GM21737 (cell line): Measurements from ENCODE around the gene CACNA1B.
"Not testable (repeated sequence)": the region's sequence is repeated elsewhere in the genome, so short reads cannot be mapped to it uniquely, and the experiment has no call there.

ENCODE experiments used
- ATAC-seq: cut with Tn5 transposase; IDR thresholded peaks from one replicate; pipeline ENCODE4 v1.9.1; 2021; ENCODE audit warnings: mild to moderate bottlenecking, moderate library complexity; ENCODE audit not compliant: unreplicated experiment

The CACNA1B gene

DNA sequence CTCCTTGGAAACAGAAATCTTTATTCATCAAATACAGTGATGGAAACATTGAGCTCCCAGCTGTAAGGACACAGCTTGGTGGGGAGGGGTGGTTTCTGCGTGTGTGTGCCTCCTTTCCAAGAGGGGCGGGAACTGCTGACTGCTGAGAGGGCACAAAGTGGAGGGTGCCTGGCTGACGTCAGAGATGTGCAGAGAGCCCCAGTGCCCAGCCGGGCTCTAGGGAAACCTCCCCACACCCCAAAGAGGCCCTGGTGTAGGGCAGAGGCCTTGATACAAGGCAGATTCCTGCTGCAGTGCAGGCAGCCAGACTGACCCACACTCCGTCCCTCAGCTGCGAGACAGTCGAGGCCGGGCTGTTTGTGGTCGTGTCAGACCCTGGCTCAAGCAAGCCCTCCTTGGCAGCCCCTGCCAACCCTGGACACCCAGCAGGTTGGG lies 191.0 kb downstream of the CACNA1B start:
- ATAC-seq: no peak

GRCh38 chr9:138069731-138070456 lies 192.3 kb downstream of the CACNA1B start:
- no peak for ATAC-seq

- ATAC-seq: no peak
Measured at GRCh38 chr9:138070815-138071214, 193.2 kb downstream of the CACNA1B start.

GRCh38 chr9:138071292-138071691 lies 193.7 kb downstream of the CACNA1B start:
- ATAC-seq: no peak

GRCh38 chr9:138071731-138072130 lies 194.1 kb downstream of the CACNA1B start:
- ATAC-seq: no peak

- ATAC-seq: no peak
Measured at GRCh38 chr9:138072161-138072842, 194.7 kb downstream of the CACNA1B start.

GRCh38 chr9:138072897-138073296 lies 195.3 kb downstream of the CACNA1B start:
- ATAC-seq: no peak

- no peak for ATAC-seq
Measured at GRCh38 chr9:138073408-138073807, 195.8 kb downstream of the CACNA1B start.

DNA sequence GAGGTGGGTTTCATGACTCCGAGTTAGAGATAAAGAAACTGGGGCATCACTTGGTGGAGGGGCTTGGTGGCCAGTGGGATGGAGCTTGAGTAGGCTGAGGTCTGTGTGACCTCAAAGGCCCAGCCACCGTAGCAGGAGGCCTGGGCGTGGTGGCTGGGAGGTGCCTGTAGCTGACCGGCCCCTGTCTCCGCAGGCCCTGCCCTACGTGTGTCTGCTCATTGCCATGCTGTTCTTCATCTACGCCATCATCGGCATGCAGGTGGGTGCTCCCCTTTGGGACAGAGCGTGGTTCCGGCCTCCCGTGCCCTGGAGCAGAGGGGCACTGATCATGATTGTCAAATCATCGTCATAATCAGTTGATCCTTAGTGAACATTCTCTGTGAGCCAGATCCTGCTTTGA lies 196.2 kb downstream of the CACNA1B start:
- ATAC-seq: no peak

- no peak for ATAC-seq
Measured at GRCh38 chr9:138074516-138074915, 196.9 kb downstream of the CACNA1B start.

DNA sequence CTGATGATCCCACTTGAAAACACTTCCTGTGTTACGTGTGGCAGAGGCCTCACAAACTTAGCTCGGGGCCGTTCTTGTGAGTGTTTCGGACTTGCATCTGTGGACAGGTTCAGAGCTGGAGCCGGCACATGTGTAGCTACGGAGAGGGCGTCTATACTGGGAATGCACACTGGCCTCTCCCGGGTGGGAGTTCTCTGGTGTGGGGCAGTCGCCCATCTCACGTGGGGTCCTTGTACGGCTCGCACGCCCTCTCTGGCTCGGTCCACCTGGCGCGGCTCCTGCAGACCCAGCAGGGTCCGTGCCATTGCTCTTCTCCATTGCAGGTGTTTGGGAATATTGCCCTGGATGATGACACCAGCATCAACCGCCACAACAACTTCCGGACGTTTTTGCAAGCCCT lies 197.9 kb downstream of the CACNA1B start:
- ATAC-seq: no peak

GRCh38 chr9:138075961-138076649 lies 198.5 kb downstream of the CACNA1B start:
- ATAC-seq: no peak

GRCh38 chr9:138076650-138077009 lies 199.0 kb downstream of the CACNA1B start:
- ATAC-seq: no peak

DNA sequence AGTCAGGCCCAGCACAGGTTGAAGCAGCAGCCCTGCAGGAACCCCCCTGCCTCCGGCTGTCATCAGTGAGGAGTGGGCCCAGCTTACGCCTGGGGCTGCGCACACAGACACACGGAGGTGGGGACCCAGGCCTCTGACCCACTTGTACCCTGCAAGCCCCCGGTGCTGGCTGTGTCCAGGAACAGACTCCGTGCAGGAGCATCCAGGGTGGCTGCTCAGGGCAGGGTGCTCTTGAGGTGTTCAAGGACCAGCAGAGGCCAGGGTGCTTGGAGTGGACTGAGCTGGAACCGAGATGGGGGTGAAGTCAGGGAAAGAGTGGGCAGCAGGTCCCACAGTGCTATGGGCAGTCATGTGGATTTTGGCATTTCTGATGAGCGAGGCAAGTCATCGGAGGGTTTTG lies 199.5 kb downstream of the CACNA1B start:
- no peak for ATAC-seq

- no peak for ATAC-seq
Measured at GRCh38 chr9:138077898-138078540, 200.4 kb downstream of the CACNA1B start.

DNA sequence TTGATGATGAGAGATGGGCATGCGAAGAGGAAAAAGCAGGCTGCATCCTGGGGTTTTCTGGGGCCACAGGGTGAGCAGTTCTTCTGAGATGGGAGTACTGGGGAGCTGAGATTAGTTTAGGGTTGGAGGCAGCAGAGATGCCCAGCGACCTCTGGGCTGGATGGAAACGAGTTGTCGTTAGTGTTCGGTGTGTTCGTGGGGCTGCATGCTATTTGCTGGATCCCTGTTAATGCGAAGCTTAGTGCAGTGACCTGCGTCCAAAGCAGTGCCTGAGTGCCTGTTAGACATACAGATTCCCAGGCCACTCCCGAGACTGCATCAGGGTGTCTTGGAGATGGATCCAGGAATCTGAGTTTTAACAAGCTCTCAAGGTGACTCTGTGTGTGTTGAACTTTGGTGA lies 201.3 kb downstream of the CACNA1B start:
- no peak for ATAC-seq

DNA sequence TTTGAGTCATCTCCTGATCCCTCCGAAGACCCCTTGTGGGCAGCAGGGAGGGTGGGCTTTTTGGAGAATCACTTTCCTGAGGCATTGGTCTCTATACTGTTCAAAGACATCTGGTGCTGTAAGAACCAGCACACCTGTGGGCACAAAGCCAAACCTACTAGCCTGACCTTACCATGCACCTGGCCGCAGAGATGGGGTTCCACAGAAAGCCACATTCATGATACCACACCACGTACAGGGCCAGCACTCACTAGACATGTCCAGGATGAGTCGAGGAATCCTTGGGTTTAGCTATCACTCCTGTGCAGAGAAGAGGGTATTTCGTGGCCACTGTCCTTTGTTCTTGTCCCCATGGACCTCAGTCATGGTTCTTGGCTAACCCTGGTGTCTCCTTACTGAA lies 203.4 kb downstream of the CACNA1B start:
- no peak for ATAC-seq

DNA sequence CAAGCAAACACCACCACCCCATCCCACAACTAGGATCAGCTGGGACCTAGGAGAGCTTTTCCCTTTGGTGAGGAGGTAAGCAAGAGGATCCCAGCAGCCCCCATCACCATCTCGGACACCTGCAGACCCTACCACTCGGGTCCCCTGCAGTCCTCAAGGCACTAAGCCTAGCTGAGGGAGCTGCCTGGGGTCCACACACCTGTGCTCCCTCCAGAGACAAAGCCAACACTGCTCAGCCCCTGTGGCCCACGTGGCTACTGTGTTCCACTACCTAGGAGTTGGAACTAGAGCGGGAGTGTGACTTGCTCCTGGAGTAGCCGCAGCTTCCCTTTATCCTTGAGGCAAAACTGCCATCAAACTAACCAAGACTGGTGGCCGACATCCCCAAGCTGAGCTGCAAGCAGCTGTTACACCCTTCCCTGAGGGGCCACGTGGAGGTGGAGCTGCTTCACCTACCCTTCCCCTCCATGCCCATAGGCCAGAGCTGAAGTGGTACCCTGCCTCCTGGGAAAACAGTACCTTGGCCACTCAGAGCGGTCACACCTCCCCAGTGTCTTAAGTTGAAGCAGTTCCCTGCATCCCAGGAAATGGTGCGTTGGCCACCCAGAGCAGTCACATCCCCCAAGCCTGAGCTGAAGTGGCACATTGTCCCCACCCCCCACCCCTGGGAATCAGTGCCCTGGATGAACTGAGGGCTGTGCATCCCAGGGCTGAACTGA lies 205.5 kb downstream of the CACNA1B start:
- ATAC-seq: no peak

DNA sequence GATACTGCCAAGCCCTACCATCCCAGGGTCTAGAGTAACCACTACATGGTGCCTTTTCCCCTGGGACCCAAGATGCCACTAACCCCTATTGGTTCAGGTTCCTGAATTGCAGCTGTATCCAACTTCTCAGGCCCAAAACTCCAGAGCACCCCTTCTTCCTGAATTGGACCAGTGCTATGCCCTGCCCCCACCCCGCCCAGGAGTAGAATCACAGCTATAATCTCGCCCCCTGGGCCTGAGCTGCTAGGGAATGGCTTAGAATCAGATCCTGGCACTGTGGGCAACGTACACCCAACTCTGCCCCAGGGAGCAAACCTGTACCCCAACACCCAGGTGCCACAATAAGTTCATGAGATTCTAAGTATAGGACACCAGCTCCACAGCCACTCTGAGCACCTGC lies 206.3 kb downstream of the CACNA1B start:
- no peak for ATAC-seq

- ATAC-seq: no peak
Measured at GRCh38 chr9:138085568-138085967, 208.0 kb downstream of the CACNA1B start.

DNA sequence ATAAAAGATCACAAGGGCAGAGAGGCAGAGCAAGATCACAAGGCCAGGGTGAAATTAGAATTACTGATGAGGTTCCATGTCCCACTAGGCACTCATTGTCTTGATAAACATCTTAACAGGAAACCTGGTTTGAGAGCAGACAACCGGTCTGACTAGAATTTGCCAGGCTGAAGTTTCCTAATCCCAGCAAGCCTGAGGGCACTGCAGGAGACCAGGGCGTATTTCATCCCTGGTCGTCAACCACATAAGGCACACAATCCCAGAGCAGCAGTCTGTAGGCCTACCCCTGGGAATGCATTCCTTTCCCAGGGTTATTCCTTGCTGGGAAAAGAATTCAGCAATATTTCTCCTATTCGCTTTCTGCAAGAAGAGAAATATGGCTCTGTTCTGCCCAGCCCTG lies 214.5 kb downstream of the CACNA1B start:
- ATAC-seq: not testable (repeated sequence)
